HK-2 (cell line): ENCODE data around the gene KRTAP9-9.
A peak's percentile ranks its signal among the peaks of the same experiment; 100 is the strongest.
"Not testable (repeated sequence)": the region's sequence is repeated elsewhere in the genome, so short reads cannot be mapped to it uniquely, and the experiment has no call there.

Experiments used
- DNase-seq: peaks from one replicate; pipeline ENCODE4 v3.0.0-alpha.2; 2018; ENCODE audit not compliant: unreplicated experiment

Gene KRTAP9-9

DNA sequence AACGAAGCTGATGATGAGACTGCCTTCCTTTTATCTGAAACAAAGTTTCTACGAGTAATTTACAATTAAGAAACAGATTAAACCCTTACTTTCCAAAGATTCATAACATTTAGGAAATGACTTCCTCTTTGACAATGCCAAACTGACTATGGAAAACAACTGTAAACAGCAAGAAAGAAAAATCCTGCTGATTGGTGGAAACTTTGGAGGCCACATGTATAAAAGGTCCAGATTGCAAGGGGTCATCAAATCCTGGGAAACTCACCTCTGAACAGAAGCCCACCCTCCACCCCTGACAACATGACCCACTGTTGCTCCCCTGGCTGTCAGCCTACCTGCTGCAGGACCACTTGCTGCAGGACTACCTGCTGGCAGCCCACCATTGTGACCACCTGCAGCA lies 9.9 kb downstream of the KRTAP9-9 start, which contains the start of gene KRTAP9-6:
KRTAP9-6 (plus strand) TSS at position 301 of the 400 bp plus-strand sequence; CDS start at position 301, 0 bp downstream.
- DNase-seq, result no peak

DNA sequence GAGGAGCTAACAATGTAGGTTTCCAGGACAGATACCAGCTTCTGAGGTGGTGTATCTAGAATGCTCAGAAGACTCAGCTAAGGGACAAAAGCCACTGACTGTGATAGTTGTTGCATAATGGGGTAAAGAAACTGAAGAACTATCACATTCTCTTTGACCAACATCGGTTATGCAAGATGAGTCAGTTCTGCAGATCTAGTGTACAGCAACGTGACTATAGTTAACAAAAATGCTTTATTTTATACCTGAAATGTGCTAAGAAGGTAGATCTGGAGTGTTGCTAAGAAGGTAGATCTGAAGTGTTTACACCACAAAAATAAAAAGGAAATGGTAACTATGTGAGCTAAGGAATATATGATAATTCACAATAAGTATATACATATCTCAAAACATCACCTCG lies 12.5 kb downstream of the KRTAP9-9 start:
- DNase-seq, result no peak

DNA sequence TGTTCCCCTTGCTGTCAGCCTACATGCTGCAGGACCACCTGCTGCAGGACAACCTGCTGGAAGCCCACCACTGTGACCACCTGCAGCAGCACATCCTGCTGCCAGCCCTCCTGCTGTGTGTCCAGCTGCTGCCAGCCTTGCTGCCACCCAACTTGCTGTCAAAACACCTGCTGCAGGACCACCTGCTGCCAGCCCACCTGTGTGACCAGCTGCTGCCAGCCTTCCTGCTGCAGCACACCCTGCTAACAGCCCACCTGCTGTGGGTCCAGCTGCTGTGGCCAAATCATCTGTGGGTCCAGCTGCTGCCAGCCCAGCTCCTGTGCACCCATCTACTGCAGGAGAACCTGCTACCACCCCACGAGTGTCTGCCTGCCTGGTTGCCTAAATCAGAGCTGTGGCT lies 16.1 kb downstream of the KRTAP9-9 start:
- not testable (repeated sequence) for DNase-seq

DNA sequence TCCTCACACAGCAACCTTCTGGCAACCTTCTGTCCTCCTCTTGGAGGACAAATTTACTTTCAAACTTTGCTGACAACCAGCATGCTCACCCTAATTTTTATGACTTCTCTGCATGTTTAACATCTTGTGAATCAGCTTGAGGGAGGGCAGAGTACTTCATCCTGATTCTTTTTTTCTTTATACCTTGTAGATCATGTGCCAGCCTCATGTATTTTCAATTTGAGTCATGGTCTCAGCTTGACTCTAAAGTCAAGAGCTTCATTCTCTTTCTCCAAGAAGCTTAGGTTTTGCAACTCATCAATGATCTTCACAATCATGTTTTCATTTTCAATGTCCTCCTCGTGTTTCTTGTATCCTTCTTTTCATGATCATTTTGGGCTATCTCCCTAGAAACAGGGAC lies 16.7 kb downstream of the KRTAP9-9 start:
- no peak for DNase-seq

DNA sequence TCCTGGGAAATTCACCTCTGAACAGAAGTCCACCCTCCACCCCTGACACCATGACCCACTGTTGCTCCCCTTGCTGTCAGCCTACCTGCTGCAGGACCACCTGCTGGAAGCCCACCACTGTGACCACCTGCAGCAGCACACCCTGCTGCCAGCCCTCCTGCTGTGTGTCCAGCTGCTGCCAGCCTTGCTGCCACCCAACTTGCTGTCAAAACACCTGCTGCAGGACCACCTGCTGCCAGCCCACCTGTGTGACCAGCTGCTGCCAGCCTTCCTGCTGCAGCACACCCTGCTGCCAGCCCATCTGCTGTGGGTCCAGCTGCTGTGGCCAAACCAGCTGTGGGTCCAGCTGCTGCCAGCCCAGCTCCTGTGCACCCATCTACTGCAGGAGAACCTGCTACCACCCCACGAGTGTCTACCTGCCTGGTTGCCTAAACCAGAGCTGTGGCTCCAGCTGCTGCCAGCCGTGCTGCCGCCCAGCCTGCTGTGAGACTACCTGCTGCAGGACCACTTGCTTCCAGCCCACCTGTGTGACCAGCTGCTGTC lies 20.5 kb downstream of the KRTAP9-9 start, which contains the start of gene KRTAP9-7:
KRTAP9-7 (plus strand) TSS at position 51 of the 543 bp plus-strand sequence; CDS start at position 51, 0 bp downstream.
- not testable (repeated sequence) for DNase-seq

DNA sequence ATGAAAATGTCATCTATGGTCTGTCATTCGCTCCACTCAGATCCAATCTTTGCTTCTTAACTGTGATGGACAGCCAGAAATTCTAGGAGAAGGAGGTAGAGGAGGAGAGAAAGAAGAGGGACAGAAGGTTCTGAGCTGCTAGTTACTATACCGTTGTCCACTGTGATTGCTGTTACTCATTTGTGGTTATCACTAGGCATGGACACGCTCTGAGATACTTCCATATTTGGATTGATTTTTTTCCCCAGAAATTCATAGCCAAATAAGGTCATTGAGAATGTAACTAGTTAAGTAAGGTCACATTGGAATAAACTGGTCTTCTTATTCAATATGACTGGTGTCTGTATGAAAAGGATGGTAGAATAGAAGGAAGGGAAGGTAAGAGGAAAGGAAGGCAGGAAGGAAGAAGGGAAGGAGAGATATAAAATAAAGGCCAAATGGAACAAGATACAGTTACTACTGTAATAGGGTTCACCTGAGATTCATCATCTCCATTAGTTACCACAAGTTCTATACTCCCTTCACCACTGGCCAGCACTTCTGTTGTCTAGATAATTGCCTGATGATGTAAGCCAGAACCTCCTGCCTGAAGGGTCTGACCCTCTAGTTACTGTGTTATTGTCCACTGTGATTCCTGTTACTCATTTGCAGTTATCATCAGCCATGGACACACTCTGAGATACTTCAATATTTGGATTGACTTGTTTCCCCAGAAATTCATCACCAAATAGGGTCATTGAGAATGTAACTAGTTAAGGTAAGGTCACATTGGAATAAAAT lies 23.2 kb downstream of the KRTAP9-9 start:
- DNase-seq, result peak; percentile 4

DNA sequence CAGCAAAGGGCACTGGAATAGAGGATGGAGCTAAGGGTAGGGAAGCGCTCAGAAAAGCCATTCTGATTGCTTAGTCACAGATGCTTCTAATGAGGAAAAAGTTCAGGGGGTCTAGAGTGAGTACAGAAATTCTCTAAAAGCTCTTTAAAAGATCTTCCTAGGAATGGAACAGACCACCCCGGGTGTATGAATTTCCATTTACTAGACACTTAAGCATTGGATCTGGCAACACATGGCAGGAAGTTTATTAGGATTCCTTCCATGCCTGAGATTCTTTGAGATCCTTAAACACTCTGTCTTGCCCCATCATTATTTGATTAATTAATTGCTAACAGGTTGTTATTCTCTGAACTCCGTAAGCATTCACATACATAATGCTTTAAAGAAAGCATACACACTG lies 28.9 kb downstream of the KRTAP9-9 start:
- no peak for DNase-seq

DNA sequence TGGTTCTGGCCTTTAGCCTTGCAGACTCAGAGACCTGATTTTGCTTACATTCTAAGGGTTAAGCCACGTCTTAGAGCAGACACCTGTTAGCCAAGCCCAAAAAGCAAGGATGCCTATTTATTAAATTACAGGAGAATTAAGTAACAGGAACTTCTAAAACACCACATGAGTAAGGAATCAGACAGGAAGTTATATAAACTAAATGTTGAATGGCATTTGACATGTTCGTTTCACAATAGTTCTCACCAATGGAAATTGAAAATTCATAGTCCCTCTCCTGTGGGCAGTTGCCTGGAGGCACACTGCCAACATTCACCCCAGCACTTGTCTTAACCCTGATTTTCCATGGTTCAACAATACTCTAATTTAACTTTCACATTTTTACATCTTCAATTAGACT lies 29.4 kb downstream of the KRTAP9-9 start:
- no peak for DNase-seq

DNA sequence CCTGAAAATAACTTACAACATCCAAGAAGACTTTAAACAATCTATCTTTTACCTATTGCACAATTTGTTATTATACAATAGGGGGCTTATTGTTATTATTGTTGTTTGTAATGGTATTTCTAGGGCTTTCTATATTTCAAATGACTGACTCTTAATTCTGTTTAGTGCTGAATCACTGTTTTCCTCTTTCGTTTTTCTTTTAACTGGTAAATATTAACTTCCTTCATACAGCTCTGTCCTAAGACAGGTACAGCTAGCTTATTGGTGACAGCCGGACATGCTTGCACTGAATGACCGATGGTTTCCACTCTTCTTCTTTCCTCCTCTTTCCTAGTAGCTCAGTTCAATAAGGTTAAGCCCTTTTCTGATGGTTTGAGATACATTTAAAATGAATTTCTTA lies 31.9 kb downstream of the KRTAP9-9 start:
- no peak for DNase-seq

DNA sequence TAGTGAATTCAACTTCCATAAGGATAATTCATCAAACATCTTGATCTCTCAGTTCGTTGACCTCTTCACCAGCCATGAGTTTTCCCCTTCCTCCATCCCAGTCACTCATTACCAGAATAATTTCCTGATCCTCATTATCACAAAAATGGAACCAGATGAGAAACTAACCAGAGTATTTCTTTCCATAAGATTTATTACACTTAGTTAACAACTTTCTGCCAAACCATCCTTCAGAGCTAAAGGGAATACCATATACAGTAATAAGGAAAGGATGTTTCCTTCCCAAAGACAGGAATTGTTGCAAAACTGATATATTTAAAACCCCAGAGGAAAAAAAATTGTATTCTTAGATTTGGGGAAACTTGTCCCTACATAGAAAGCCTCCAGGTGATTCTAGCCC lies 38.8 kb downstream of the KRTAP9-9 start:
- DNase-seq, result no peak

DNA sequence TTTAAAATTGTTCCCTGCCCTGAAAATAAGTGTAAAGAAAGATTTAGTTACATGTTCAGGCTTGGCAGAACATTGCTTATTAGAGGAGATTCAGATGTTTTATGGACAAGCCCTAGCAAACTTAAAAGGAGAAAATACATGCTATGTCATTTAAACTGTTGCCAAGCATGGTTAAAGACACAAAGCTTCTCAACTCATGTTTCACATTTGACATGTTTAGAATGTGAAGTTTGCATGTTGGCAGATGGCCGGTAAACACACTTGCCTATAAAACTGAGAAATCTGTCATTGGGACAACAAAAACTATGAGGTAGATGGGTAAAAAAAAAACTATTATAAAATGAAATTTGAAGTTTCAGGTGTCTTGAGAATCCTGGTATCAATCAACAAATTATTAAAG lies 41.7 kb downstream of the KRTAP9-9 start:
- no peak for DNase-seq

DNA sequence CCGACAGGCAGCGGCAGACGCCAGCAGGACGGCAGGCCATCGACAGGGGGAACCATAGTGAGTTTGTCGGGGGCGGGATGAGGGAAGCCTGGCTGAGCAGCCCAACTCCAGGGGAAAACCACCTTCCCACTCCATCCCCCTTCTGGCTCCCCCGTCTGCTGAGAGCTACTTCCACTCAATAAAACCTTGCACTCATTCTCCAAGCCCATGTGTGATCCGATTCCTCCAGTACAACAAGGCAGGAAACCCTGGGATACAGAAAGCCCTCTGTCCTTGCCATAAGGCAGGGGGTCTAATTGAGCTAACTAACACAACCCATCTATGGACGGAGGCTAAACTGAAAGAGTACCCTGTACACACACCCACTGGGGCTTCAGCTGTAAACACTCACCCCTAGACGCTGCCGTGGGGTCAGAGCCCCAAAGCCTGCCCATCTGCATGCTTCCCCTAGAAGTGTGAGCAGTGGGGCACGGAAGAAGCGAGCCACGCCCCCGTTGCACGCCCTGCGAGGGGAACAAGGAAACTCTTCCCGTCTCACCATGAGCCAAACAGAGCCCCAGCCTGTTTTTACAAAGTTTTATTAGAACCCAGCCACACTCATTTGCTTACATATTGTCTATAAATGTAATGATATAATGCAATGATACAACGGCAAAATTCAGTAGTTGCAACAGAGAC lies 43.4 kb downstream of the KRTAP9-9 start:
- no peak for DNase-seq

DNA sequence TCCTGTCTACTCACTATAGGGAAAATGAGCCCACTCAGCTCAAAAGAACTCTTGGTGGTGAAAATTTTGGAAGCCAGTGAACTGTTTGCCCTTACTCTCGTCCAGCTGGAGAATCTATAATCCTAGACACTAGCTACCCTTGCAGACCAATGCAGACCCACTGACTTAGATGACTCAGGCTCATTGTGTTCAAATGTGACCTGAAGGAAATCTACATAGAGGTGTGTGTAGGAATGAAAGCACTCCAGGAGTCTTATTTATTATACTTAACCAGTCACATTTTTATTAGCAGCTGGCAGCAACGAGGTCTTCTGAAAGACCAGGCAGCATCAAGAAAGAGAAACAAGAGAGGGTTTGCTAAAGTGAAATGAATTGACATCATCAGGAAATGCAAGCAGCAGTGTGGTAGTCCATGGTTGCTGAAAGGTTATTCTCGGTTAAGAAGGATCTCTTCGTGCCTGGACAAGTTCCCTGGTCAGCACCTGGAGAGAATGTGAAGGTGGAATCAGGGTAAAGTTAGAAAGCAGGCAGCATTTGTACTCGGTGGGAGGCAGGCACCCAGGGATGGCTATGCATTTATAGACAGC lies 46.1 kb downstream of the KRTAP9-9 start:
- no peak for DNase-seq

DNA sequence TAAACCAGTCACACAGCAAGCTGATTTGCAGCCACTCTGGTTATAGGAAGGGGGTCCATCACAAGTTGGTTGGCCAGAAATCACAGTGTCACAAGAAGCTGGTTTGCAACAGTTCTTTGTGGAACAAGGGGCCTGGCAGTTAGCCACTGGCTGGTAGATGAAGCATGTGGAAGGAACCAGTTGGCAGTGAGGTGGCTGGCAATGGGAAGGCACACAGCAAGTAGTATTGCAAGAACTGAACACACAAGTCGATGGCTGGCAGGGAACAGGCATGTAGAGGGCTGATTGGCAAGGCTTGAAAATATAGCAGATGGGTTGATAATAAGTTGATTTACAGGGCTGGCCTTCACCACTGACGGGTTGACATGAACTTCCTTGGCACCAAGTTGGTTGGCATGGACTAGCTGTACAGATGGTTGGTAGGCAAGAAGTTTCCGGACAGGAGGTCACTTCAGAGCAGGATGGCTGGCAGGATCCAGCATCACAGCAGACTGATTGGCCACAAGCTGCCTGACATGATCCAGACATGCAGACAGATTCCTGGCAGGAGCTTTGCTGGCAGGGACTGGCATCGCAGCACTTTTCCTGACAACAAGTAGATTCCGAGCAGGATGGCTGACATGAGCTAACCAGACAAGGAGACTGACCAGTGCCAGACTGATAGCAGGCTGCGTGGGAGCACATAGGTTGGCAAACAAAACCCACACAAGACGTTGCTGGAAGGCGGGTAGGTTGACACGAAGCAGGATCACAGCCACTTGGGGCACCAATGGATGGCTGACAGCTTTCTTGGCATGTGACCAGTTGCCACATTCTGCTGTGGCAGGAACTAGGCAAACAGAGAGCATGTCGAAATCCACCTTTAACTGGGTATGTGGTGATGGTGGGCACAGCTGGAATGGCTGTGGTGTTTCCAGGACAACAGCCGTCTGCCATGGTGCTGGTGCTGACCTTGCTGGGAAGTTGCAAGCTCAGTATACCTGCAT lies 47.0 kb downstream of the KRTAP9-9 start, which contains the start of gene KRTAP29-1:
KRTAP29-1 (minus strand) TSS at position 936 of the 986 bp plus-strand sequence; CDS start at position 936, 0 bp downstream.
- DNase-seq, result no peak

DNA sequence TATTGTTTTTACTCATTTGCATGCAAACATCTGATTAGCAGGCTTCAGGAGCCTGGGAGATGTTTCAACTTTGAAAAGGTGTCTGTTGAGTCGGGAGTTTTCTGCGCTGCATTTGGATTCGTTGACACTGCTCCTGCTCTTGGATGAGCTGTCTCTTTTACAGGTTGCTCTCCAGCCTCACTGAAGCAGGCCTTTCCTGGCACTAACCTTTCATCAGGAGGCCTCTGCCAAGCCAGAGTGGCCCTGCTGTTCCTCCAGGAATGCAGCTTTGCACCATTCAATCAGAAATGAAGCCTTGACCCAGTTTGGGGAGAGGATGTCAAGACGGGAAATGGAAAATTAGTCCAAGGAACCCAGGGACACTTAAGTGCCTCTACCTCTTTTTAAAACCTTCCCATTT lies 47.8 kb downstream of the KRTAP9-9 start:
- DNase-seq, result no peak

DNA sequence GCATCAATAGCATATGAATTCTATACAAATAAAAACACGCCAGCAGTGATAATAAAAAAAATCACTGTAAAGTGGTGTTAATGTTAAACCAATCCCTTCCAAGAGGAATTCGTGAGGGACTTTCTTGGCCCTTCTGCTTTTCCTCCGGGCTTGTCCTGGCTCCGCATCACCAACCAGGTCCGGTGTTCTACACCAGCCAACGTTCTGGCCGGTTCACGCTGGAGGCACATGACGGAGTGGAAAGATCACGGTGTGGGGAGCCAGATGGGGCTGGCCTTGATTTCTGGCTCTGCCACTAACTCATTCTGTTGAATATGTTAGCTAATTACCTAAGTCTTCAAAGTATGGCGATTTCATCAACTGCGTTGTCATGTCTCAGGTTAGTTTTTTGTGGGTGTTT lies 48.9 kb downstream of the KRTAP9-9 start:
- no peak for DNase-seq
